Caco-2 (cell line): Measurements from ENCODE around the gene FGR. TPM values are rescaled to one million over a fixed set of nuclear protein-coding genes. Genes with fewer than 3 reads are reported as not detected.
"Not testable (repeated sequence)": the region's sequence is repeated elsewhere in the genome, so short reads cannot be mapped to it uniquely, and the experiment has no call there.

ENCODE experiments used
- Bru-seq: library from RNA; stranded (reverse); fragments of 400-500 nt; gene quantifications from one replicate; lab custom pipeline; 2021; lab: Mats Ljungman, UMichigan
- BruChase-seq, 2 experiments: library from RNA; stranded (reverse); fragments of 400-500 nt; gene quantifications; one replicate each; lab custom pipeline; 2021; lab: Mats Ljungman, UMichigan
- BruUV-seq: library from RNA; stranded (reverse); fragments of 400-500 nt; replicated peaks from 2 replicates; lab custom pipeline; 2021; lab: Mats Ljungman, UMichigan
- CTCF ChIA-PET: fragments of 300-600 bp; sonication (Branson Sonifier 250); formaldehyde crosslinking; loops from one replicate; lab custom pipeline; 2022; ENCODE audit warnings: antibody characterized with exemption; lab: Charles Lee
- POLR2A ChIA-PET: fragments of 300-600 bp; sonication (Branson Sonifier 250); formaldehyde crosslinking; loops from one replicate; lab custom pipeline; 2022; ENCODE audit warnings: antibody characterized with exemption; lab: Charles Lee
- DNase-seq, 2 experiments: peaks; one replicate each; pipeline versions ENCODE4 v3.0.0 to v3.0.0-alpha.2; 2020 to 2022
- H3K27me3 ChIP-seq: replicated peaks from 2 replicates; pipeline ENCODE4 v1.6.0; 2011; ENCODE audit warnings: low read length; ENCODE audit not compliant: control insufficient read depth, insufficient read depth
- H3K36me3 ChIP-seq: 2 replicates; pipeline ENCODE4 v1.5.1; 2011; ENCODE audit warnings: low read length; ENCODE audit not compliant: control insufficient read depth, insufficient read depth
- H3K4me1 ChIP-seq: fragments of 250-450 bp; sonication (Bioruptor Pico); 2 replicates; pipeline ENCODE4 v1.5.1; 2020; ENCODE audit warnings: mild to moderate bottlenecking
- H3K4me3 ChIP-seq: 2 replicates; pipeline ENCODE4 v1.5.1; 2011; ENCODE audit warnings: low read depth, mild to moderate bottlenecking, control low read depth, low read length
- H3K9me3 ChIP-seq: fragments of 250-450 bp; sonication (Bioruptor Pico); 2 replicates; pipeline ENCODE4 v1.5.1; 2020; ENCODE audit warnings: mild to moderate bottlenecking, moderate library complexity
- H3K27ac Mint-ChIP-seq: one replicate; pipeline ENCODE4 v1.8.0; 2022; ENCODE audit warnings: mixed read lengths; ENCODE audit not compliant: unreplicated experiment
- H3K27me3 Mint-ChIP-seq: one replicate; pipeline ENCODE4 v1.8.0; 2022; ENCODE audit warnings: mixed read lengths; ENCODE audit not compliant: insufficient read depth, unreplicated experiment
- H3K36me3 Mint-ChIP-seq: one replicate; pipeline ENCODE4 v1.8.0; 2022; ENCODE audit warnings: mild to moderate bottlenecking, mixed read lengths; ENCODE audit not compliant: insufficient read depth, unreplicated experiment
- H3K4me1 Mint-ChIP-seq: one replicate; pipeline ENCODE4 v1.8.0; 2022; ENCODE audit warnings: low read depth, mixed read lengths; ENCODE audit not compliant: unreplicated experiment
- H3K4me3 Mint-ChIP-seq: one replicate; pipeline ENCODE4 v1.8.0; 2022; ENCODE audit warnings: mild to moderate bottlenecking, moderate library complexity, mixed read lengths; ENCODE audit not compliant: unreplicated experiment
- H3K9me3 Mint-ChIP-seq: one replicate; pipeline ENCODE4 v1.8.0; 2022; ENCODE audit warnings: mixed read lengths; ENCODE audit not compliant: unreplicated experiment
- intact Hi-C: fragments of 100-400 bp; cut with micrococcal nuclease; formaldehyde crosslinking; loops from one replicate; pipeline ENCODE4 v1.10.0; 2022; ENCODE audit not compliant: unreplicated experiment
- long read RNA-seq: library from polyadenylated mRNA; stranded (forward); transcript quantifications from one replicate; pipeline ENCODE4 v2.0.0, GENCODE V29; 2022
- total RNA-seq: library from RNA; stranded (reverse); gene quantifications from 2 replicates; pipeline ENCODE4 v1.2.3, GENCODE V29; 2022
- TF ChIP-seq, protein P1 (sequence below), 2 experiments: fragments of 200-600 bp in 1 of 2; IDR thresholded peaks; 1 replicate in 1 of 2; 2 replicates in 1 of 2; pipeline versions ENCODE4 v1.5.1 to v1.8.0; 2011 to 2022; ENCODE audit warnings: antibody characterized with exemption in 1 of 2, control low read depth in 1 of 2, inconsistent platforms in 1 of 2, low read depth in 1 of 2, low read length in 1 of 2, mild to moderate bottlenecking in 1 of 2, moderate library complexity in 1 of 2; ENCODE audit not compliant: insufficient read depth in 1 of 2, severe bottlenecking in 1 of 2, unreplicated experiment in 1 of 2

The FGR gene
- total RNA-seq (not detected in 2 replicates), Bru-seq, nascent RNA (percentile 5 among the genes with signal in this experiment), BruChase-seq, experiment 1, labeled RNA remaining after a 2-hour chase (percentile 4 among the genes with signal in this experiment), BruChase-seq, experiment 2, labeled RNA remaining after a 6-hour chase (not detected)
- long read RNA-seq: 0 reads

DNA sequence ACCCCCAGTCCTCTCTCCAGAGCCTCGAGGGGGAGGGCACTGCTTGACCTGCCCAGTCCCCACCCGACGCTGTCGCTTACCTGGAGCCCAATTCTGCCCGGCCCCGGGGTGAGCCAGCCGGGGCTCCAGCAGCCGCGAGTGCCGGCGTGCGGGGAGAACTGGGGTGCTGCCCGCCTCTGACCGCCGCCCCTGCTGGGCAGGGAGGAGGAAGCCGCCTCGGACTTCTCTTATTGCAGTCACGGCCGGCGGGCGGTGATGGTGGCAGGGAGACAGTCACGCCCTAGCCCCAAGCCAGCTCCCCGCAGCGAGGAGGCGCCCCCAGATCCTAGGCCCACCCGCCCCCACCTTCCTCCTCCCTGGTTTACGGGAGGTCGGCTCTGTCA, at the start of gene FGR:
Gene FGR (minus strand): TSS at position 201 of the 383 bp plus-strand sequence. CDS start 11,269 bp downstream, outside the sequence.
- BruUV-seq: no TSS peak
- Mint-ChIP-seq H3K4me3 (no peak within 1 kb of the TSS), H3K9me3 (no peaks in the 10 kb centered on the region), H3K27ac (peak within 1 kb of the TSS; percentile 55), H3K4me1 (no peaks in the 10 kb centered on the region), H3K27me3 (no peaks in the 10 kb centered on the region), H3K36me3 (no peaks in the 10 kb centered on the region)
- no peaks in the 10 kb centered on the region for H3K4me1 ChIP-seq
- H3K27me3 ChIP-seq: no peaks in the 10 kb centered on the region
- TF ChIP-seq, protein P1, sequence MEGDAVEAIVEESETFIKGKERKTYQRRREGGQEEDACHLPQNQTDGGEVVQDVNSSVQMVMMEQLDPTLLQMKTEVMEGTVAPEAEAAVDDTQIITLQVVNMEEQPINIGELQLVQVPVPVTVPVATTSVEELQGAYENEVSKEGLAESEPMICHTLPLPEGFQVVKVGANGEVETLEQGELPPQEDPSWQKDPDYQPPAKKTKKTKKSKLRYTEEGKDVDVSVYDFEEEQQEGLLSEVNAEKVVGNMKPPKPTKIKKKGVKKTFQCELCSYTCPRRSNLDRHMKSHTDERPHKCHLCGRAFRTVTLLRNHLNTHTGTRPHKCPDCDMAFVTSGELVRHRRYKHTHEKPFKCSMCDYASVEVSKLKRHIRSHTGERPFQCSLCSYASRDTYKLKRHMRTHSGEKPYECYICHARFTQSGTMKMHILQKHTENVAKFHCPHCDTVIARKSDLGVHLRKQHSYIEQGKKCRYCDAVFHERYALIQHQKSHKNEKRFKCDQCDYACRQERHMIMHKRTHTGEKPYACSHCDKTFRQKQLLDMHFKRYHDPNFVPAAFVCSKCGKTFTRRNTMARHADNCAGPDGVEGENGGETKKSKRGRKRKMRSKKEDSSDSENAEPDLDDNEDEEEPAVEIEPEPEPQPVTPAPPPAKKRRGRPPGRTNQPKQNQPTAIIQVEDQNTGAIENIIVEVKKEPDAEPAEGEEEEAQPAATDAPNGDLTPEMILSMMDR (IDR thresholded peaks at IDR 0.05; ENCODE audit: insufficient read depth in 1 of 2, low read depth in 1 of 2, low read length in 1 of 2, severe bottlenecking in 1 of 2, unreplicated experiment in 1 of 2): no peak
- CTCF ChIA-PET: no interaction called here
- H3K36me3 ChIP-seq: no peaks in the 10 kb centered on the region
- intact Hi-C loops: no loop called here
- POLR2A ChIA-PET: no interaction called here
- no peak within 1 kb of the TSS for H3K4me3 ChIP-seq
- H3K9me3 ChIP-seq: no peaks in the 10 kb centered on the region
- DNase-seq: no peak

DNA sequence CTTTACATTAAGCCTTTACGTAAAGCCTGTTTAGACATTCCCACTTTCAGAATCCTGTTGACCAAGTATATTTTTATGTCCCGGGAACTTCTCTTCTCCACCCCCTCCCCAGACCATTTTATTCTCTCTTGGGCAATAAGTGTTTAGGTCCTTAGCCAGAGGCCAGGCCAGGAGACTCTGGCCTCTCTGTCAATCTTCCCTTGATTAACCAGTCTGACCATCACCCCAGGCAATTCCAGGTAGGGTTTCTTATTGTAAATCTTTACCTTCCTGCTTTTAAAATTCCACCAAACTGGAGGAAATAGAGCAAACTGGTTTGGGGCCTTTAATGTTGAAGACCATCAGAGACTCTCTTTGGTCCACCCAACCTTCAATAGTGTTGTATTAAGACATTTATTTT, 49.2 kb upstream of the FGR start:
- Mint-ChIP-seq H3K27ac (no peak overlapping the region), H3K36me3 (no peaks in the 10 kb centered on the region), H3K4me3 (no peak overlapping the region), H3K4me1 (peaks cover 14% of the 10 kb centered on the region), H3K9me3 (peaks cover 12% of the 10 kb centered on the region), H3K27me3 (no peaks in the 10 kb centered on the region)
- CTCF ChIA-PET: no interaction called here
- Histone ChIP-seq H3K4me3 (no peak overlapping the region), H3K4me1 (no peaks in the 10 kb centered on the region), H3K36me3 (no peaks in the 10 kb centered on the region), H3K9me3 (0 out of 2 replicates have a peak, but pooled peaks cover 15% of the 10 kb centered on the region), H3K27me3 (no peaks in the 10 kb centered on the region)
- intact Hi-C loops: no loop called here
- TF ChIP-seq, protein P1 (IDR thresholded peaks at IDR 0.05; ENCODE audit: insufficient read depth in 1 of 2, low read depth in 1 of 2, low read length in 1 of 2, severe bottlenecking in 1 of 2, unreplicated experiment in 1 of 2): no peak
- DNase-seq: peak in 1 of 2 experiments; percentile 28
- BruUV-seq: no TSS peak
- POLR2A ChIA-PET: no interaction called here

DNA sequence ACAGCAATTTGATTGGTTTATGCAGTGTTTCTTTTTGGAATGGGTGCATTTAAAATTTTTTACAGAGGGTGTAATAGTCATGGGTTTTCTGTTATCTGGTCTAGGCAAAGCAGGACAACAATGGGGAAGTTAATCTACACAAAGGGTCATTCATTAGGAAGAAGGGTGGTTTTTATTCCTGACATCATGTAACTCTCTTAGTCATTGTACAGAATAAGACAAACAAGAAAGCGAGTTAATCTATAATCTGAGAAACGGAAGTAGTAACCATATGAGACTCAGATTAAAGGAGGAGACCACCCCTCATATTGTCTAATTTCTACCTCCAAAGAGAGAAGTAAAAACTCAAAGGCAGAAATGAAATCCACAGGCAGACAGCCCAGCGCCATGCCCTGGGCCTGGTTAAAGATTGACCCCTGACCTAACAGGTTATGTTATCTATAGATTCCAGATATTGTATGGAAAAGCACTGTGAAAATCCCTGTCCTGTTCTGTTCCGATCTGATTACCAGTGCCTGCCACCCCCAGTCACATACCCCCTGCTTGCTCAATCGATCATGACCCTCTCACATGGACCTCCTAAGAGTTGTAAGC, 47.5 kb upstream of the FGR start:
- intact Hi-C loops: no loop called here
- H3K36me3 Mint-ChIP-seq: no peaks in the 10 kb centered on the region
- no TSS peak for BruUV-seq
- no peak for DNase-seq
- ChIA-PET POLR2A (no interaction called here), CTCF (no interaction called here)
- H3K9me3 Mint-ChIP-seq: peaks cover 12% of the 10 kb centered on the region
- no peaks in the 10 kb centered on the region for H3K36me3 ChIP-seq
- H3K27me3 ChIP-seq: no peaks in the 10 kb centered on the region
- TF ChIP-seq, protein P1 (IDR thresholded peaks at IDR 0.05; ENCODE audit: insufficient read depth in 1 of 2, low read depth in 1 of 2, low read length in 1 of 2, severe bottlenecking in 1 of 2, unreplicated experiment in 1 of 2): no peak
- H3K4me1 ChIP-seq: no peaks in the 10 kb centered on the region
- no peak overlapping the region for H3K4me3 ChIP-seq
- H3K27me3 Mint-ChIP-seq: no peaks in the 10 kb centered on the region
- H3K4me1 Mint-ChIP-seq: peaks cover 14% of the 10 kb centered on the region
- H3K9me3 ChIP-seq: 0 out of 2 replicates have a peak, but pooled peaks cover 15% of the 10 kb centered on the region
- H3K27ac Mint-ChIP-seq: no peak overlapping the region
- H3K4me3 Mint-ChIP-seq: no peak overlapping the region

DNA sequence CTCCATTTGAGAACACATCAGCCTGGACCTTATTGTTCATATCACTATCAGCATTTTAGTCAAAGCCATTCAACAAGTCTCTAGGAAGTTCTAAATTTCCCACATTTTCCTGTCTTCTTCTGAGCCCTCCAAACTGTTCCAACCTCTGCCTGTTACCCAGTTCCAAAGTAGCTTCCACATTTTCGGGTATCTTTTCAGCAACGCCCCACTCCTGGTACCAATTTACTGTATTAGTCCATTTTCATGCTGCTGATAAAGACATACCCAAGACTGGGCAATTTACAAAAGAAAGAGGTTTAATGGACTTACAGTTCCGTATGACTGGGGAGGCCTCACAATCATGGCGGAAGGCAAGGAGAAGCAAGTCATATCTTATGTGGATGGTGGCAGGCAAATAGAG, 46.6 kb upstream of the FGR start:
- DNase-seq, BruUV-seq, H3K27me3 Mint-ChIP-seq, H3K4me3 ChIP-seq, H3K27me3 ChIP-seq, CTCF ChIA-PET, H3K4me3 Mint-ChIP-seq, H3K36me3 ChIP-seq, H3K27ac Mint-ChIP-seq, H3K4me1 ChIP-seq, H3K36me3 Mint-ChIP-seq, POLR2A ChIA-PET, intact Hi-C loops: not testable (repeated sequence)
- Mint-ChIP-seq H3K9me3 (peaks cover 12% of the 10 kb centered on the region), H3K4me1 (peaks cover 14% of the 10 kb centered on the region)
- H3K9me3 ChIP-seq: 0 out of 2 replicates have a peak, but pooled peaks cover 15% of the 10 kb centered on the region
